Activated CD8-positive, alpha-beta memory T cell treated with anti-CD3 and anti-CD28 coated beads for 48 hours (primary cell): ENCODE measurements around the gene C16orf96.

Source experiments
- DNase-seq, 3 experiments: peaks; one replicate each; pipeline ENCODE4 v3.0.0-alpha.2; 2020; ENCODE audit warnings: low read depth in 2 of 3, low spot score in 2 of 3

The C16orf96 gene

GRCh38 chr16:4641895-4642294, 85.8 kb downstream of the C16orf96 start:
- no peak for DNase-seq

- no peak for DNase-seq
These were observed 90.9 kb downstream of the C16orf96 start for GRCh38 chr16:4646773-4647643.

- DNase-seq = no peak
These were observed 91.5 kb downstream of the C16orf96 start for GRCh38 chr16:4647644-4647980.

DNA sequence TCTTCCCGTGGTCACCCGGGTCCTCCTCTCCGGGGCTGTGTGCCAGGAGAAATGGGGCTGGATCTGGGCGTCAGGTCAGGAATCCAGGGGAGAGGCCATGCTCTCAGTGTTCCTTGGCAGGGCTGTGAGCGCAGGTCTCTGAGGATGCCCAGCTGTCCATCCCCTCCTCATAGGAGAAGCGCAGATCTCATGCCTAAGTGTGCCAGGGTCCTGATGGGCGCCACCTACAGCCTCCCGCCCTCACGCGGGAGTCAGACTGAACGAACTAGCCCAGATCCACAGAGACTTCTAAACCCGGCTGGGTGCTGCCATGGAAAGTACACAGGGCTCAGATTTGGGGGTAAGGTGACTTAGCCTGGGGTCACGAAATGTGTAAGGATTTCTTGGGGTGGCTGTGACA, 92.8 kb downstream of the C16orf96 start:
- no peak for DNase-seq

- no peak for DNase-seq
These were observed 93.8 kb downstream of the C16orf96 start for GRCh38 chr16:4649744-4650442.
